Urothelium cell line (cell line): ENCODE data around the gene MIGA2.
"Not testable (repeated sequence)": the region's sequence is repeated elsewhere in the genome, so short reads cannot be mapped to it uniquely, and the experiment has no call there.

Source experiments
- DNase-seq: peaks from one replicate; pipeline ENCODE4 v3.0.0; 2011; ENCODE audit warnings: low spot score, mixed read lengths
- FAIRE-seq: peaks from 2 replicates; lab custom pipeline; 2011; peaks lifted over from hg19 to GRCh38; lab: Jason Lieb, UNC

Gene MIGA2, protein sequence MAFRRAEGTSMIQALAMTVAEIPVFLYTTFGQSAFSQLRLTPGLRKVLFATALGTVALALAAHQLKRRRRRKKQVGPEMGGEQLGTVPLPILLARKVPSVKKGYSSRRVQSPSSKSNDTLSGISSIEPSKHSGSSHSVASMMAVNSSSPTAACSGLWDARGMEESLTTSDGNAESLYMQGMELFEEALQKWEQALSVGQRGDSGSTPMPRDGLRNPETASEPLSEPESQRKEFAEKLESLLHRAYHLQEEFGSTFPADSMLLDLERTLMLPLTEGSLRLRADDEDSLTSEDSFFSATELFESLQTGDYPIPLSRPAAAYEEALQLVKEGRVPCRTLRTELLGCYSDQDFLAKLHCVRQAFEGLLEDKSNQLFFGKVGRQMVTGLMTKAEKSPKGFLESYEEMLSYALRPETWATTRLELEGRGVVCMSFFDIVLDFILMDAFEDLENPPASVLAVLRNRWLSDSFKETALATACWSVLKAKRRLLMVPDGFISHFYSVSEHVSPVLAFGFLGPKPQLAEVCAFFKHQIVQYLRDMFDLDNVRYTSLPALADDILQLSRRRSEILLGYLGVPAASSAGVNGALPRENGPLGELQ

DNA sequence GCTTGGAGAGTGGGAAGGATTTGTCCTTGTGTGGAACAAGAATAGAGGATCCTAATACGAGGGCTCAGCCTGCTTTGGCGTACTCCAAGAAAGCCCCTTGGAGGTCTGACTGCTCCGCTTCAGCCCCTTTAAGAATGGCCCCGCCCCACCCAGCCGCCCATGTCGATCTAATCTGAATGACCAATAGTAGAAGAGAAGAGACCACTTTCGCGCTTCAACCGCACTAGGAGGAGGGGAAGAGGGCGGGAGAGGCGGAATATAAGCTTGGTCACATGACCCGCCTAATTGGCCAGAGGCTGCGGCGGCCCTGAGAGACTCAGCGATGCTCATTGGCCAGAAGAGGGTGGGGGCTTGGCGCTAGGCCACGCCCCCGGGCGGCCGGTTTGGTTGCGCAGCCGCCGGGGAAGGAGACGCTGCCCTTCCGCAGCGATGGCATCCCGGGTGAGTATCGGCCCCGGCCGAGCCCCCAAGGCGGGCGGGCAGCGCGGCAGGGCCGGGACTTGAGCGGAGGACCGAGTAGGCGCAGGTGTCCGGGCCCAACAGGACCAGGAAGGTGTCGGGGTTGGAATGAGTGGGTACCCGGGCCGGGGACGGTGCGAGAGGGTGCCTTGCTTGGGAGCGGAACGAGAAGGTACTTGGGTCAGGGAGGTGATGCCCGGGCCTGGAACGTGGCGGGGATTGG is at the start of gene MIGA2:
MIGA2 (plus strand) TSS at position 386 of the 682 bp plus-strand sequence. CDS start 3,969 bp downstream, outside the sequence.
- FAIRE-seq (no peak), DNase-seq (peak; percentile 98)

DNA sequence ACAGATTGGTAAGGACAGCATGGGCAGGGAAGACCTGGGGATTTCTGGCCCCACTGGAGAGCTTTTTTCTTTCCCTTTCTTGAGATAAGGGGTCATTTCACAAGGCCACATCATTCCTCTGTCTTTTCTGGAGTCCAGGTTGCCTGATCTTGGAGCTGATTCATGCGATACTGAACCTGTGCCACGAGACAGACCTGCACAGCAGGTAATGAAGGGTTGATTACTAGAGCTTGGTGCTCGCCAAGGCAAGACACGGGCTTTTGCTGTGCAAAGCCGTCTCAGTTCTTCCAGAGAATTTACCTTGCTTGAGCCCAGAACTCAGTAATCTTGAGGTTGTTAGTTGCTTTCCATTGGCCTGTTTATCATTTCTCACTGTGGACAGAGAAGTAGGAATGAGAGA is 49.8 kb upstream of the MIGA2 start:
- no peak for DNase-seq
- no peak for FAIRE-seq

DNA sequence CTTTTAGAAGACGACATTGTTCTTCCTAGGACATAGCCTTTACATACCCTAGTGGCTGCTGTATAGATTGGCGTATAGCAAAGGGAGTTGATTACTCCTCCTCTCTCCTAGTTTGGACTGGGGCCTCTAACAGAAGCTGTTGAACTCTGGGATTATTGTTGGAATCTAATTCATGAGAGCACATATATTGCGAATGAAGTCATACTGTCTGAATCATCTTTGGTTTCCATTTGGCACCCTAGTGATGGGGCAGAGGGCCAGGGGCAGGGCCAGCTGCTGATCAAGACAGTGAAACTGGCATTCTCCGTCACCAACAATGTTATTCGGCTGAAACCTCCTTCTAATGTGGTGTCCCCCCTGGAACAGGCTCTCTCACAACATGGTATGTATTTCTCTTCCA is 48.6 kb upstream of the MIGA2 start:
- no peak for FAIRE-seq
- DNase-seq = peak; percentile 49

DNA sequence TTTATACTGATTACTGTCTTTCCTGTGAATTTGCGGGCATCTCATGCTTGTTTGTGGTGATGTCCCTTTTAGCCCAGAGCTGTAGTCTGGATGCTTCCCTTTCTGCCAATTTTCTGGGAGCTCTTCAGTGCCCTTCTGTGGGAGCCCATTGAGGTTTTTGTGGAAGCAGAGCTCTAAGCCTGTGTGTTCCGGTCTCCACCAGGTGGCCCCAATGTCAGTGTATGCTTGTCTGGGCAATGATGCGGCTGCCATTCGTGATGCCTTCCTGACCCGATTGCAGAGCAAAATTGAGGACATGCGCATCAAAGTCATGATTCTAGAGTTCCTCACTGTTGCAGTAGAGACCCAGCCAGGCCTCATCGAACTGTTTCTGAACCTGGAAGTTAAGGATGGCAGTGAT is 43.4 kb upstream of the MIGA2 start:
- no peak for FAIRE-seq
- DNase-seq = no peak

DNA sequence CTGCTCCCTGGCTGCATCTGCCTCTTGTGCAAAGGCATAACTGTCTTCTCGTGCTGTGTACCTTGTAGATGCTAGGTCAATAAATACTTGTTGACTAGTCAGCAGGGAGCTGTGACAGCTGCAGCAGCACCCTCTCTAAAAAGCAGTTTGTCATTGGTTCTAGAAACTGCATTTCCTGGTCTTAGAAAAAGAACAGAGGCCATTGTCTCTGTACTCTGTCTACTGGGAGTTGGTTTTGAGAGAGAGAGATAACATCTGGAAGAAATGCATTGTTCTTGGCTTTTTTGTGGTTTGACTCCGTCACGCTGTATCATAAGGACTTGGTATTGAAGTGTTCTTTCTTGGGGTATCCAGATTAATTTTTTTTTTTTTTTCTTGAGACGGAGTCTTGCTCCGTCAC is 40.6 kb upstream of the MIGA2 start:
- no peak for DNase-seq

DNA sequence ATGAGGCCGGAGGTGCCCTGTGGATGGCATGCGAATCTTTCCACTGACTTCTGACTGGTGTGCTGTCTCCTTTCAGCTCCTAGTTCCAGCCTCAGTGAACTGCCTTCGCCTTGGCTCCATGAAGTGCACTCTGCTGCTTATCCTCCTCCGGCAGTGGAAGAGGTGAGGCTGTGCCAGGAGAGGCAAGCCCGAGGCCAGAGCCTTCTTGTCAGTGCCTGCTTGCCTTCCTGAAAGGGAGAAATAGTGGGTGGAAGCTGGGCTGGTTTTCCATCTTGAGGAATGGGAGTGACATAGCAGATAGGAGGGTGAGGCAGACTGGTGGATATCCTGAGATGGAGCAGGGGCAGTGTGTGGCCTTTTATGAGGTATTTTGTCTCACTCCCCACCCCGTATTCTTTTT is 38.0 kb upstream of the MIGA2 start:
- FAIRE-seq = no peak
- no peak for DNase-seq

More for the DNA sequence above, 40.6 kb upstream of the MIGA2 start:
- FAIRE-seq = no peak

DNA sequence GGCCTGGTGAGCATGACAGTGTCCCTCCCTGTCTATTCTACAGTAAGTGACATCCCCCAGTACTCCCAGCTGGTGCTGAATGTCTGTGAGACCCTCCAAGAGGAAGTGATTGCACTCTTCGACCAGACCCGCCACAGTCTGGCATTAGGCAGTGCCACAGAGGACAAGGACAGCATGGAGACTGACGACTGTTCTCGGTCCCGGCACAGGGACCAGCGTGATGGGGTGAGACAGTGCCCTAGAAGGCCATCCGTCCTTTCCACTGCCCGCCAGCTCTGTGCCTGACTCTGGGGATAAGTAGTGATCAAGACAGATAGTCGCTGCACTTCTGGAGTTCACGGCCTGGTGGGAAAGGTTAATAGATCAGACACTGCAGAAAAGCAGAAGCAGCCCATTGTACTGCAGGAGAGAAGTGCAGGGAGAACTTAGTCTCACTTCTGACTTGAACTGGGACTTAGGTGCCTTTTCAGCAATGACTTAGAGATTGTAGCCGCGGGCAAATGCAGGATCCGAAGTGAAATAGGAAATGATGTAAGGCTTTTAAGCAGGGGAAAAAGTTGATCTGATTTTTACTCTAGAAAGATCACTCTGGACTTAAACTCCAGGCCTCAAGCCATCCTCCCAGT is 36.7 kb upstream of the MIGA2 start:
- no peak for DNase-seq
- no peak for FAIRE-seq

DNA sequence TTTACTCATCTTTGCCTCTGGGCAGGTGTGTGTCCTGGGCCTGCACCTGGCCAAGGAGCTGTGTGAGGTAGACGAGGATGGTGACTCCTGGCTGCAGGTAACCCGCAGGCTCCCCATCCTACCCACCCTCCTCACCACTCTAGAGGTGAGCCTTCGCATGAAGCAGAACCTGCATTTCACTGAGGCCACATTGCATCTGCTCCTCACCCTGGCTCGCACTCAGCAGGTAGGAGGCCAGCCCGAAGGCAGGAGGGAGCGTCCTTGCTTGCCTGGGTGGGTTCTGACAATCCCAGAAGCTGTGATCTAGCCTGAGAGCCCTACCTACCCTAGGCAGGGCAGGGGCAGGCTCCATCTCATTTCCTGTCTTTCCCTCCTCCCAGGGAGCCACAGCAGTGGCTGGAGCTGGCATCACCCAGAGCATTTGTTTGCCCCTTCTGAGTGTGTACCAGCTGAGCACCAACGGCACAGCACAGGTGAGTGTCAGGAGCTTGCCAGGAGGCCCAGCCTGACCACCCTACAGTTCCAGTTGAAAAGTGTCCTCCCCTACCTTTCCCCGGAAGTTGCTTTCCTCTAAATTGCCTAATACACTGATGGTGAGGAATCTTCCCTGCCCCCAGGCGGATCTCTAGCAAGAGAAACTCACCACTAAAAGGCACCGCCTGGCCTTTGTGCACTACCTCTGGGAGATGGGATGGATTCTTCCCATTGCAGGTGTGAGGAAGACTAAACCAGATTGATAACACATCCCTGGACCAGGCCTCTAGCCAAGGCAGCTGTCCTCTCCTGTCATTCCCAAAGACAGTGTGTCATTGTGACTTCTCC is 34.7 kb upstream of the MIGA2 start:
- FAIRE-seq (no peak), DNase-seq (no peak)

DNA sequence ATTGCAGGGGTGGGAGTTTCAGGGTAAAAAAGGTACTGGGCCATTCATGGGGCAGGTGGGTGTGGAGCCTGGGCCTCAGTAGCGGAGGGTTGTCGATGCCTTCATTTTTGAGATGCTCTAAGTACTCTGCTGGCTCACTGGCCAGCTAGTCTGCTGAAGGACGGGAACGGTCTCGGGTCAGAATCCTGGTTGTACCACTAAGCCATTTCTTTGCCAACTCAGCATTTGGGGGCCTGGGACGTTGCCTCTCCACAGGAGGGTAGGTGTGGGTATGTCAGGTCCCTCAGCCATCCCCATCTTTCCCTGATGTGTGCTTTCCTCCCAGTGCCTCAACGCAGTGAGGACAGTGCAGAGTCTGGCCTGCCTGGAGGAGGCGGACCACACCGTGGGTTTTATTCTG is 33.4 kb upstream of the MIGA2 start:
- FAIRE-seq = no peak
- DNase-seq = no peak

DNA sequence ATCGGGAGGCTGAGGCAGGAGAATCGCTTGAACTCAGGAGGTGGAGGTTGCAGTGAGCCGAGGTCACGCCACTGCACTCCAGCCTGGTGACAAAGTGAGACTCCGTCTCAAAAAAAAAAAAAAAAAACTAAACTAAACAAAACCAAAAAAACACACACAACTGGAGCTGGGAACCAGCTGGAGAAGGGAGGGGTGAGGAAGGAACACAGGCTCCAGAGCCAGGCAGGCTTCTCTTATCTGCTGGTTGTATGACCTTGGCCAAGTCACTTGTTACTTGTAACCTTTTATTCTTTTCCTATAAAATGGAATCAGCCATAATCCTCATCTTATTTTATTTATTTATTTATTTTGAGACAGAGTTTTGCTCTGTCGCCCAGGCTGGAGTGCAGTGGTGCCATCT is 32.3 kb upstream of the MIGA2 start:
- not testable (repeated sequence) for DNase-seq, FAIRE-seq

DNA sequence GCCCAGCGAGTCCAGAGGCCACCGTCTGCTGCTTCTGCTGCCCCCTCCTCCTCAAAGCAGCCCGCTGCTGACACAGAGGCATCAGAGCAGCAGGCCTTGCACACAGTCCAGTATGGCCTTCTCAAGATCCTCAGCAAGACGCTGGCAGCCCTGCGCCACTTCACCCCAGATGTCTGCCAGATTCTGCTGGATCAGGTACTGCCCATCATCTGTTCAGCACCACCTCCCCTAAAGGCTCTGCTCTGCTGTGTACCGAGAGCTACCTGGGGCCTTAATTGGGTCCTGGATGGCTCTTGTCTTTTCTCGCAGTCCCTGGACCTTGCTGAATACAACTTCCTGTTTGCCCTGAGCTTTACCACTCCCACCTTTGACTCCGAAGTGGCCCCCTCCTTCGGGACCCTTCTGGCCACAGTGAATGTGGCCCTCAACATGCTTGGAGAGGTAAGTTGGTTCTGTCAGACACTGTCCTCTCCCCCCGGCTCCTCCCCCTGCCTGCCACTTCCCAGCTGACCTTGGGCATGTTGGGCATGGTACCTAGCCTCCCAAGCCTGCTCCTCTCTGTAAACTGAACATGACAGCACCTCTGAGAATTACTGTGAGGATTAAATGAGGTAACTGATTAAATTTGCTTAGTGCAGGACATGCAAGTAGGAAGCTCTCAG is 31.0 kb upstream of the MIGA2 start:
- no peak for FAIRE-seq
- no peak for DNase-seq

DNA sequence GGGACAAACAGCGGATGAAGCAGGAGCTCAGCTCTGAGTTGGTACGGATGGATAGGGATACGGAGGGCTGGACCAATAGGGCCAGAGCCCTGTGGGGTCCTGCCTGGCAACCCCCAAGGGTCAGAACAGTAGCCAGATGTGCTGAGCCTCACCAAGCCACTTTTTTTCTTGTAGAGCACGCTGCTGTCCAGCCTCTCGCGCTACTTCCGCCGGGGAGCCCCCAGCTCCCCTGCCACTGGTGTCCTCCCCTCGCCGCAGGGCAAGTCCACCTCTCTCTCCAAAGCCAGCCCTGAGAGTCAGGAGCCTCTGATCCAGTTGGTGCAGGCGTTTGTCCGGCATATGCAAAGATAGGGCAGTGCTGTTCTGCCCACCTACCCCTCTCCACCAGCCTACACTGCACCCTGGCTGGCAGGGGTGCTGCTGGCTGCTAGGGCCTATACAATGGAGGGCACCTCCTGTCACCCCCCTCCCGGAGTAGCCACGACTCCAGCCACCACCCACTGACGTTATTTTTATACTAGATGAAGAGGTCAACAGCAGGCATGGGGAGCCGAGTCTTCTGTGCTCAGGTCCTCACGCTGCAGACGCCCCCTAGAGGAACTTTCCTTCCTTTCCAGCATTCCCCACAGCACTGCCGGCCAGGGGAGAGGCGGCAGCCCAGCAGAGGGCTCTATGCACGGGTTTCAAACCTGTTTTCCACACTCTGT is 29.9 kb upstream of the MIGA2 start:
- no peak for FAIRE-seq

DNA sequence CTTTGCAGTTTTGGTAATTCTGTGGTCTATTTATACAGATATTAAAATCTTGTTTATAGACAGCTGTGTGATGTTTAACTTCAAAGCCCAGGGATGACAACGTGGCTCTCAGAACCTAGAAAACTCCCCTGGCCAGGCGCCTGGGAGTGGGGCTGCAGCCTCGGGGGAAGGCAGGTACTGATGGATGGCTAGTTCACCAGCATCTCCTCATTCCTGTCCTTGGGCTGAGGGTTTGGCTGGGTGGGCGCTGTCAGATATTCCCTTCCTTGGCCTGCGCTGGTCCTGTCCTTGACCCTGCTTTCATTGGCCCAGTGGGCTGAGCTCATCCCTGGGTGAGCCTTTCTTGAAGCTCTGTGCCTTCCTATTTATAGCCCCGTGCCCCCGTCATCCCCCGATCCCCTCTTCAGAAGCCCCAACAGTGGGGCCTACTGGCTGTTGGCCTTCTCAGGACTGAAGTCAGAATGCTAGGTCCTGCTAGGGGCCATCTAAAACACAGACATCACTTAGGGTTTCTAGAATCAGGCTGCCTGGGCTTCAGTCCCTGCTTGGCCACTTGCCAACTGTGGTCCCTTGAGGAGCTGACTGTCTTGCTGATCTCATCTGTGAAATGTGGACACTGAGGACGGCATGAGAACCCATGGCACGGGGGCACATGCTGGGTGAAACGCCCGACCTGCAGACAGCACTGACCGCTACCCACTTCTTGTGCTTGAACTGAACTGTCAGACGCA is 29.2 kb upstream of the MIGA2 start:
- no peak for DNase-seq
- no peak for FAIRE-seq

More for the DNA sequence above, 29.9 kb upstream of the MIGA2 start:
- peak; percentile 82 for DNase-seq

DNA sequence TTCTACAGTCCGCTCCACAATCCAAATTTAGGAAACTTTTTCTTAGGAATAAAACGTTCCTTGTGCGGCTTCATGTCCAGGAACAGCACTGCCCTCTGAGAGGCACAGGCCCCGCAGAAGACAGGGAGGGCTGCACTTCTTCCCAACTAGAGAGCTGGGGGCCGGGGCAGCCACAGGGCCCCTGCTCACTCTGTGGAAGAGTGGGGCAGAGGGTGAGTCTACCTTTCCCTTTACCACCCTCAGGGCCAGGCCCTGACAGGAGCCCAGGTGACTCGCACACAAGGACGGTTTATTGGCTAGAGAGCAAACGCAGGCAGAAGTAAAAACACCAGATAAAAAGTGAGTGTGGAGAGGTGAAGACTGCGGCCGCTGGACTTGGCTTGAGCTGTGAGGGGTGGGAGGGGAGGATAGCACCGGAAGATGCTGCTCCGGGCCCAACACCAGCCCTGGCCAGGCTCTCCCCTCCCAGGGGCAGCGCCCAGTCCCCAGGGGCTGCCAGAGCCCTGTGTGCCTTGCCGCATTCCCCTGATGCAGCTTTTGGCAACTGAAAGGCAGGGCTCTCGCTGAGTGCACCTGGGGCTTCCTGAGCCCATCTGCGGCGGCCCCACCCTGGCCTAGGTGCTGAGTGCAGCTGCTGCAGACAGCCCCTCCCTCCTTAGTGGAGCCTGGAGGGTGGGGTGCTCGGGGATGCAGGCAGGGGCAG is 28.5 kb upstream of the MIGA2 start:
- FAIRE-seq = no peak
- no peak for DNase-seq

DNA sequence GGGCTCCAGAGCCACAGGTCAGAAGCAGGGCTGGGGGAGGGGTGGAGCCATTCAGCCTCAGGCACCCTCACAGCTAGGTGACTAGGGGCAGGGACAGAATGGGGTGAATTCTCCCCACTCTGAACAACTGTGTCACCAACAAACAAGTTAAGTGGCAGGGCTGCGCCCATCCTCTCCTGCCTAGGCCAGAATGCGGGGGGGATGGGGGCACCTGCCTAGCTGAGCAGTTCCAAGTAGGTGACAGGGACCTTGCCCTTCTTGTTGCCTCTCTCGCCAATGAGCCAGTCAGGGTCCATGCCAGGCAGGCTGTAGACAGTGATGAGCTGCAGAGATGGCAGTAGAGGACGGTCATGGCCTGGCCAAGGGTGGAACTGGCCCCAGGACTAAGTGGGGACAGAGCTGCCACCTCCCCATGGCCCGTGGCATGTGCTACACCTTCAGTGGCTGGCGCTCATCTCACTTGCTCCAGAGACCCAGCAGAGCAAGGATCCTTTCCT is 27.9 kb upstream of the MIGA2 start:
- FAIRE-seq = no peak
- DNase-seq = no peak

DNA sequence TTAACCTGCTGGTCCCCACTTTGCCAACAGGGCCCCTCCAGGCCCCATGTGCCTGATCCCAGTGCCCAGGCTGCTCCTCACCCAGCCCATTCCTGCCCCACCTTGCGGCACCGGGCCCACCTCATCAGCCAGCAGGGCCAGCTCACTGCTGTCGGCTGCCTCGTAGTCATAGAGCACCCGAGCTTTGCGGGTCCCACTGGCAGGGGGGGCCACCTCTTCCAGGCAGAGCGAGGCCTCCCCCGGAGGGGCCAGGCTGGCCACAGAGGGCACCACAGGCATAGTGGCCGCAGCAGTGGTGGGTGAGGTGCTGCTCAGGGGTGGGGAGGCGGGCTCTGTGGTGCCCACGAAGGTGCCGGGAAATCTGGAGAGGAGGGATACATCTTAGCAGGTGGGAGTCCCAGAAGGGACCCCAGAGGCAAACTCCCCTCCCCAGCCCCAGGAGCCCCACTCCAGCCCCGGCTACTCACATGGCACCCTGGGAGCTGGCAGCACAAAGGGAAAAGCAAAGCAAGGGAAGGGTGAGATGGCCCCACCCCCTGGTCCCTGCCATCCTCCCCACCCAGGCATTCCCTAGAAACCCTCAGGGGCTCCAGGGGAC is 27.3 kb upstream of the MIGA2 start:
- FAIRE-seq = no peak
- DNase-seq = no peak

DNA sequence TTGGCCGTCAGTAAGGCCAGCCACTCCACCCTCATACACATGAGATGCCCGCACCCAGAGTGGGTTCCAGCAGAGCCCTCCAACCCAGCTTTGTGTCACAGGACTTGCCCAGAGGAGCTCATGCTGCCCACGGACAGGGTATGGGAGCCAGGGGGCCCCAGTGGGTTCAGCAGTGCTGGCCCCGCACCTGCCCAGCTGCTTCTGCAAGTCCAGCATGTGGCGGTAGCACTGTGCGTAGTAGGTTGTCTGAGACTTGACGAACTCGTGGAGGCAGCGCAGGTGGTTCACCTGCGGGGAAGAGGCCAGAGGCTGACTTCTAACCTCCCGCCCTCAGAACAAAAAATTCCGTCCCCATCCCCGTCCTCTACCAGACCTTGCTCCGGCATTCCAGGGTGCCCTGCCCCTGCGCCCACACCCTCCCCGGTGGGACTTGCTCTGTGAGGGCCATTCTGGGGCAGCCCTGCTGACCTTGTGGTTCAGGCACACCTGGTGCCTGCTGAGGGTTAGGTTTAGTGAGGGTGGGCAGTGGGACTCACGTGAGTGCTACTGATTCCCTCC is 26.8 kb upstream of the MIGA2 start:
- no peak for FAIRE-seq

More for the DNA sequence above, 26.8 kb upstream of the MIGA2 start:
- no peak for DNase-seq
